Activated T-helper 2 cell treated with anti-CD3 and anti-CD28 coated beads, Interferon-gamma antibody, Interleukin-2, Interleukin-4, amounts not matched to agents 10 μg/mL and 5 μg/mL and 100 μg/mL, durations not matched to agents 14 hours and 24 hours and 36 hours (primary cell): ENCODE data around the gene SMYD1. TPM values are rescaled to one million over a fixed set of nuclear protein-coding genes. Genes with fewer than 3 reads are reported as not detected.
"Not testable (repeated sequence)": the region's sequence is repeated elsewhere in the genome, so short reads cannot be mapped to it uniquely, and the experiment has no call there.

Experiments used
- DNase-seq: peaks from one replicate; pipeline ENCODE4 v3.0.0; 2021; ENCODE audit warnings: low spot score
- H3K27ac Mint-ChIP-seq: one replicate; pipeline ENCODE4 v1.8.0; 2021; ENCODE audit warnings: mixed read lengths
- H3K27me3 Mint-ChIP-seq: one replicate; pipeline ENCODE4 v1.8.0; 2021; ENCODE audit warnings: low read depth, mixed read lengths
- H3K36me3 Mint-ChIP-seq: one replicate; pipeline ENCODE4 v1.8.0; 2021; ENCODE audit warnings: low read depth, mixed read lengths
- H3K4me1 Mint-ChIP-seq: one replicate; pipeline ENCODE4 v1.8.0; 2021; ENCODE audit warnings: low read depth, mixed read lengths
- H3K4me3 Mint-ChIP-seq: one replicate; pipeline ENCODE4 v1.8.0; 2021; ENCODE audit warnings: low read depth, mild to moderate bottlenecking, moderate library complexity, mixed read lengths
- H3K9me3 Mint-ChIP-seq: one replicate; pipeline ENCODE4 v1.8.0; 2021; ENCODE audit warnings: mixed read lengths
- intact Hi-C: fragments of 100-400 bp; cut with micrococcal nuclease; formaldehyde crosslinking; loops from one replicate; pipeline ENCODE4 v1.15.1; 2023
- total RNA-seq: library from RNA; stranded (reverse); gene quantifications from 2 replicates; pipeline ENCODE4 v1.2.3, GENCODE V29; 2022

Gene SMYD1
- total RNA-seq, 1 donor from 2014 or later: not detected

- Mint-ChIP-seq H3K4me3 (no peak overlapping the region), H3K4me1 (peaks cover 30% of the 10 kb centered on the region), H3K27ac (no peak overlapping the region), H3K36me3 (peaks cover 61% of the 10 kb centered on the region), H3K27me3 (no peaks in the 10 kb centered on the region), H3K9me3 (peaks cover 6% of the 10 kb centered on the region)
- intact Hi-C loops: no loop called here
- DNase-seq: no peak
Observed at GRCh38 chr2:88042476-88042875, 25.1 kb upstream of the SMYD1 start.

- H3K27ac Mint-ChIP-seq, H3K4me3 Mint-ChIP-seq, H3K27me3 Mint-ChIP-seq, intact Hi-C loops, DNase-seq, H3K9me3 Mint-ChIP-seq: not testable (repeated sequence)
- H3K4me1 Mint-ChIP-seq: peaks cover 26% of the 10 kb centered on the region
- peaks cover 54% of the 10 kb centered on the region for H3K36me3 Mint-ChIP-seq
Observed at GRCh38 chr2:88045561-88045960, 22.1 kb upstream of the SMYD1 start.

GRCh38 chr2:88048541-88048940 is 19.1 kb upstream of the SMYD1 start:
- no peak for DNase-seq
- no peaks in the 10 kb centered on the region for H3K9me3 Mint-ChIP-seq
- no peak overlapping the region for H3K27ac Mint-ChIP-seq
- peaks cover 64% of the 10 kb centered on the region for H3K36me3 Mint-ChIP-seq
- intact Hi-C loops: no loop called here
- peaks cover 35% of the 10 kb centered on the region for H3K4me1 Mint-ChIP-seq
- H3K4me3 Mint-ChIP-seq: no peak overlapping the region
- H3K27me3 Mint-ChIP-seq: no peaks in the 10 kb centered on the region

GRCh38 chr2:88049622-88050021 is 18.0 kb upstream of the SMYD1 start:
- Mint-ChIP-seq H3K9me3 (no peaks in the 10 kb centered on the region), H3K27ac (no peak overlapping the region), H3K4me3 (no peak overlapping the region), H3K27me3 (no peaks in the 10 kb centered on the region), H3K36me3 (peaks cover 68% of the 10 kb centered on the region), H3K4me1 (peaks cover 42% of the 10 kb centered on the region)
- no peak for DNase-seq
- intact Hi-C loops: no loop called here

- Mint-ChIP-seq H3K36me3 (peaks cover 66% of the 10 kb centered on the region), H3K27ac (peak overlapping the region; percentile 17), H3K9me3 (no peaks in the 10 kb centered on the region), H3K27me3 (no peaks in the 10 kb centered on the region), H3K4me3 (no peak overlapping the region), H3K4me1 (peaks cover 51% of the 10 kb centered on the region)
- intact Hi-C loops: no loop called here
- DNase-seq: no peak
Observed at GRCh38 chr2:88051792-88052191, 15.8 kb upstream of the SMYD1 start.

- intact Hi-C loops: no loop called here
- no peaks in the 10 kb centered on the region for H3K9me3 Mint-ChIP-seq
- H3K36me3 Mint-ChIP-seq: peaks cover 66% of the 10 kb centered on the region
- peak overlapping the region; percentile 99 for H3K4me3 Mint-ChIP-seq
- no peak for DNase-seq
- H3K27ac Mint-ChIP-seq: peak overlapping the region; percentile 66
- H3K27me3 Mint-ChIP-seq: no peaks in the 10 kb centered on the region
- H3K4me1 Mint-ChIP-seq: peaks cover 66% of the 10 kb centered on the region
Observed at GRCh38 chr2:88053296-88053695, 14.3 kb upstream of the SMYD1 start.

- intact Hi-C loops: loop anchor here (2.0 kb wide), 2 partner anchors 15 to 25 kb away; no protein-coding TSS in a partner anchor
- DNase-seq: no peak
- H3K4me3 Mint-ChIP-seq: peak overlapping the region; percentile 99
- H3K27me3 Mint-ChIP-seq: no peaks in the 10 kb centered on the region
- no peaks in the 10 kb centered on the region for H3K9me3 Mint-ChIP-seq
- H3K27ac Mint-ChIP-seq: peak overlapping the region; percentile 97
- H3K4me1 Mint-ChIP-seq: peaks cover 63% of the 10 kb centered on the region
- peaks cover 58% of the 10 kb centered on the region for H3K36me3 Mint-ChIP-seq
Observed at GRCh38 chr2:88053934-88054781, 13.5 kb upstream of the SMYD1 start.

GRCh38 chr2:88054782-88055370 is 12.7 kb upstream of the SMYD1 start:
- no peaks in the 10 kb centered on the region for H3K9me3 Mint-ChIP-seq
- H3K27ac Mint-ChIP-seq: peak overlapping the region; percentile 97
- no peaks in the 10 kb centered on the region for H3K27me3 Mint-ChIP-seq
- H3K4me1 Mint-ChIP-seq: peaks cover 62% of the 10 kb centered on the region
- no peak for DNase-seq
- intact Hi-C loops: loop anchor here (1.0 to 2.0 kb wide), 3 partner anchors 16 to 39 kb away; partner anchors contain the start of gene RNU2-63P
- peaks cover 51% of the 10 kb centered on the region for H3K36me3 Mint-ChIP-seq
- H3K4me3 Mint-ChIP-seq: peak overlapping the region; percentile 99

GRCh38 chr2:88055371-88056128 is 12.1 kb upstream of the SMYD1 start, which contains the start of gene KRCC1:
KRCC1 (minus strand) TSS chr2:88055783; CDS start chr2:88028563, 27,220 bp downstream.
- intact Hi-C loops: loop anchor here (1.0 to 2.0 kb wide), 3 partner anchors 17 to 39 kb away; partner anchors contain the start of gene RNU2-63P
- Mint-ChIP-seq H3K36me3 (peaks cover 47% of the 10 kb centered on the region), H3K27me3 (no peaks in the 10 kb centered on the region), H3K27ac (peak within 1 kb of the TSS; percentile 98), H3K4me1 (peaks cover 61% of the 10 kb centered on the region), H3K9me3 (no peaks in the 10 kb centered on the region), H3K4me3 (peak within 1 kb of the TSS; percentile 99)
- peak; percentile 94 for DNase-seq

GRCh38 chr2:88057437-88057844 is 10.2 kb upstream of the SMYD1 start:
- Mint-ChIP-seq H3K4me1 (peaks cover 53% of the 10 kb centered on the region), H3K27ac (peak overlapping the region; percentile 71), H3K9me3 (no peaks in the 10 kb centered on the region), H3K27me3 (no peaks in the 10 kb centered on the region), H3K36me3 (peaks cover 32% of the 10 kb centered on the region), H3K4me3 (peak overlapping the region; percentile 55)
- no peak for DNase-seq
- intact Hi-C loops: no loop called here

GRCh38 chr2:88058191-88058590 is 9.4 kb upstream of the SMYD1 start:
- DNase-seq: no peak
- peaks cover 25% of the 10 kb centered on the region for H3K36me3 Mint-ChIP-seq
- H3K4me3 Mint-ChIP-seq: no peak overlapping the region
- no peaks in the 10 kb centered on the region for H3K27me3 Mint-ChIP-seq
- no peaks in the 10 kb centered on the region for H3K9me3 Mint-ChIP-seq
- intact Hi-C loops: no loop called here
- H3K27ac Mint-ChIP-seq: no peak overlapping the region
- peaks cover 46% of the 10 kb centered on the region for H3K4me1 Mint-ChIP-seq

- peaks cover 28% of the 10 kb centered on the region for H3K4me1 Mint-ChIP-seq
Observed at GRCh38 chr2:88059979-88060906, 7.4 kb upstream of the SMYD1 start.

More at GRCh38 chr2:88059979-88060906, 7.4 kb upstream of the SMYD1 start:
- Mint-ChIP-seq H3K9me3 (no peaks in the 10 kb centered on the region), H3K4me3 (no peak overlapping the region), H3K36me3 (peaks cover 4% of the 10 kb centered on the region), H3K27ac (no peak overlapping the region), H3K27me3 (no peaks in the 10 kb centered on the region)
- intact Hi-C loops: loop anchor here (1.0 to 5.0 kb wide), 2 partner anchors 100 to 122 kb away; no protein-coding TSS in a partner anchor
- DNase-seq: no peak
